Thyroid gland (tissue), 4 donors: ENCODE measurements around the gene SPINK9.

Experiments
- CTCF ChIP-seq, 6 experiments: fragments of 200-600 bp in 3 of 6; fragments of 450-650 bp in 3 of 6; sonication (generic) in 3 of 6; IDR thresholded peaks; one replicate each; pipeline ENCODE4 v1.5.1; 2016 to 2019; ENCODE audit warnings: antibody characterized with exemption in 6 of 6, mild to moderate bottlenecking in 2 of 6, inconsistent platforms in 1 of 6, moderate library complexity in 1 of 6
- POLR2A ChIP-seq, 2 donors: fragments of 450-650 bp; IDR thresholded peaks; one replicate each; pipeline ENCODE4 v1.6.1; 2017; ENCODE audit warnings: antibody characterized with exemption in 2 of 2, mild to moderate bottlenecking in 2 of 2, moderate library complexity in 1 of 2

GRCh38 chr5:148372893-148373292, 37.5 kb downstream of the SPINK9 start:
- TF ChIP-seq CTCF (IDR thresholded peaks at IDR 0.05) (no peak), POLR2A (IDR thresholded peaks at IDR 0.05) (no peak)
